Activated CD8-positive, alpha-beta memory T cell treated with anti-CD3 and anti-CD28 coated beads, Interleukin-2, amount 10 ng/mL, durations not matched to agents 7 days and 5 days (primary cell): ENCODE results near the gene LRFN3. TPM values are rescaled to one million over a fixed set of nuclear protein-coding genes. Genes with fewer than 3 reads are reported as not detected.

Experiments used
- ATAC-seq: fragments of 150-1000 bp; cut with Tn5 transposase; one replicate; pipeline ENCODE4 v1.10.0; 2021; ENCODE audit warnings: moderate library complexity
- CTCF ChIA-PET: fragments of 350-600 bp; sonication (Branson Sonifier 250); formaldehyde crosslinking; loops from one replicate; lab custom pipeline; 2021; ENCODE audit warnings: antibody characterized with exemption; lab: Charles Lee
- DNase-seq: peaks from one replicate; pipeline ENCODE4 v3.0.0-alpha.2; 2020
- H3K27ac Mint-ChIP-seq: one replicate; pipeline ENCODE4 v1.8.0; 2021; ENCODE audit warnings: mild to moderate bottlenecking, mixed read lengths
- H3K27me3 Mint-ChIP-seq: one replicate; pipeline ENCODE4 v1.8.0; 2021; ENCODE audit warnings: mixed read lengths
- H3K36me3 Mint-ChIP-seq: one replicate; pipeline ENCODE4 v1.8.0; 2021; ENCODE audit warnings: mild to moderate bottlenecking, mixed read lengths
- H3K4me1 Mint-ChIP-seq: one replicate; pipeline ENCODE4 v1.8.0; 2021; ENCODE audit warnings: mixed read lengths
- H3K4me3 Mint-ChIP-seq: one replicate; pipeline ENCODE4 v1.8.0; 2021; ENCODE audit warnings: mild to moderate bottlenecking, moderate library complexity, mixed read lengths
- H3K9me3 Mint-ChIP-seq: one replicate; pipeline ENCODE4 v1.8.0; 2022; ENCODE audit warnings: low read depth, mixed read lengths
- total RNA-seq, 2 experiments: library from RNA; stranded (reverse); gene quantifications; one replicate each; pipeline ENCODE4 v1.2.3, GENCODE V29; 2021

Gene LRFN3
- total RNA-seq, 2 experiments from 2014 or later, result 11.9 TPM

- no peak for ATAC-seq
- no peak for DNase-seq
- Mint-ChIP-seq H3K27ac (no peak overlapping the region), H3K36me3 (no peaks in the 10 kb centered on the region), H3K4me1 (peaks cover 30% of the 10 kb centered on the region), H3K4me3 (peak overlapping the region; percentile 68), H3K9me3 (no peaks in the 10 kb centered on the region), H3K27me3 (no peaks in the 10 kb centered on the region)
- CTCF ChIA-PET, result interaction anchor here (0.5 kb wide), 1 partner anchor 72 kb away, joined by 3 read pairs; no protein-coding TSS in a partner anchor
Measured at GRCh38 chr19:35936738-35937268, 629 bp downstream of the LRFN3 start.

- DNase-seq (no peak), ATAC-seq (no peak)
- CTCF ChIA-PET, result interaction anchor here (0.5 to 1.8 kb wide), 4 partner anchors 21 to 197 kb away, joined by 3 to 6 read pairs (median 3); no protein-coding TSS in a partner anchor
- no peak overlapping the region for H3K27ac Mint-ChIP-seq
- H3K27me3 Mint-ChIP-seq, result no peaks in the 10 kb centered on the region
- no peaks in the 10 kb centered on the region for H3K36me3 Mint-ChIP-seq
- H3K4me3 Mint-ChIP-seq, result peak overlapping the region; percentile 68
- peaks cover 26% of the 10 kb centered on the region for H3K4me1 Mint-ChIP-seq
- H3K9me3 Mint-ChIP-seq, result no peaks in the 10 kb centered on the region
Measured at GRCh38 chr19:35937345-35938281, 1.4 kb downstream of the LRFN3 start.

- DNase-seq, result no peak
- Mint-ChIP-seq H3K9me3 (no peaks in the 10 kb centered on the region), H3K36me3 (no peaks in the 10 kb centered on the region), H3K4me1 (peaks cover 26% of the 10 kb centered on the region), H3K27me3 (no peaks in the 10 kb centered on the region), H3K4me3 (peak overlapping the region; percentile 68), H3K27ac (no peak overlapping the region)
- no peak for ATAC-seq
- CTCF ChIA-PET, result interaction anchor here (1.0 to 1.8 kb wide), 3 partner anchors 20 to 198 kb away, joined by 3 to 6 read pairs (median 3); no protein-coding TSS in a partner anchor
Measured at GRCh38 chr19:35938282-35939224, 2.4 kb downstream of the LRFN3 start.

- H3K36me3 Mint-ChIP-seq, result no peaks in the 10 kb centered on the region
- H3K9me3 Mint-ChIP-seq, result no peaks in the 10 kb centered on the region
- no peak for ATAC-seq
- DNase-seq, result no peak
- peaks cover 26% of the 10 kb centered on the region for H3K4me1 Mint-ChIP-seq
- CTCF ChIA-PET, result interaction anchor here (1.3 to 1.8 kb wide), 2 partner anchors 19 to 199 kb away, joined by 3 to 6 read pairs; no protein-coding TSS in a partner anchor
- no peaks in the 10 kb centered on the region for H3K27me3 Mint-ChIP-seq
- no peak overlapping the region for H3K4me3 Mint-ChIP-seq
- H3K27ac Mint-ChIP-seq, result no peak overlapping the region
Measured at GRCh38 chr19:35939307-35940077, 3.3 kb downstream of the LRFN3 start.

GRCh38 chr19:35940078-35940775 lies 4.1 kb downstream of the LRFN3 start:
- Mint-ChIP-seq H3K9me3 (no peaks in the 10 kb centered on the region), H3K27ac (no peak overlapping the region), H3K27me3 (no peaks in the 10 kb centered on the region), H3K4me3 (no peak overlapping the region), H3K36me3 (no peaks in the 10 kb centered on the region), H3K4me1 (peaks cover 26% of the 10 kb centered on the region)
- DNase-seq (no peak), ATAC-seq (no peak)
- CTCF ChIA-PET, result no interaction called here

GRCh38 chr19:35940839-35941238 lies 4.7 kb downstream of the LRFN3 start:
- Mint-ChIP-seq H3K9me3 (no peaks in the 10 kb centered on the region), H3K27ac (no peak overlapping the region)

GRCh38 chr19:35942235-35942634 lies 6.1 kb downstream of the LRFN3 start:
- DNase-seq (no peak), ATAC-seq (no peak)
- no peaks in the 10 kb centered on the region for H3K9me3 Mint-ChIP-seq
- no peak overlapping the region for H3K4me3 Mint-ChIP-seq
- H3K27ac Mint-ChIP-seq, result no peak overlapping the region
- no peaks in the 10 kb centered on the region for H3K27me3 Mint-ChIP-seq
- CTCF ChIA-PET, result no interaction called here
- no peaks in the 10 kb centered on the region for H3K36me3 Mint-ChIP-seq
- peaks cover 19% of the 10 kb centered on the region for H3K4me1 Mint-ChIP-seq

More at GRCh38 chr19:35940839-35941238, 4.7 kb downstream of the LRFN3 start:
- H3K4me1 Mint-ChIP-seq, result peaks cover 25% of the 10 kb centered on the region
- DNase-seq (no peak), ATAC-seq (no peak)
- H3K4me3 Mint-ChIP-seq, result no peak overlapping the region
- no peaks in the 10 kb centered on the region for H3K36me3 Mint-ChIP-seq
- no peaks in the 10 kb centered on the region for H3K27me3 Mint-ChIP-seq
- CTCF ChIA-PET, result no interaction called here

- CTCF ChIA-PET, result interaction anchor here (1.0 kb wide), 1 partner anchor 15 kb away, joined by 3 read pairs; no protein-coding TSS in a partner anchor
- no peak overlapping the region for H3K4me3 Mint-ChIP-seq
- H3K27ac Mint-ChIP-seq, result peak overlapping the region; percentile 1
- no peaks in the 10 kb centered on the region for H3K36me3 Mint-ChIP-seq
- no peaks in the 10 kb centered on the region for H3K9me3 Mint-ChIP-seq
- ATAC-seq (no peak), DNase-seq (no peak)
- H3K4me1 Mint-ChIP-seq, result peaks cover 9% of the 10 kb centered on the region
- peaks cover 2% of the 10 kb centered on the region for H3K27me3 Mint-ChIP-seq
Measured at GRCh38 chr19:35943321-35944301, 7.4 kb downstream of the LRFN3 start.

- no peaks in the 10 kb centered on the region for H3K36me3 Mint-ChIP-seq
- peaks cover 6% of the 10 kb centered on the region for H3K4me1 Mint-ChIP-seq
- no peaks in the 10 kb centered on the region for H3K9me3 Mint-ChIP-seq
- CTCF ChIA-PET, result interaction anchor here (1.0 kb wide), 2 partner anchors 9 to 14 kb away, joined by 3 read pairs; no protein-coding TSS in a partner anchor
- no peak overlapping the region for H3K4me3 Mint-ChIP-seq
- no peak for ATAC-seq
- H3K27me3 Mint-ChIP-seq, result peaks cover 2% of the 10 kb centered on the region
- no peak overlapping the region for H3K27ac Mint-ChIP-seq
- DNase-seq, result no peak
Measured at GRCh38 chr19:35944556-35944955, 8.4 kb downstream of the LRFN3 start.

GRCh38 chr19:35945121-35945790 lies 9.1 kb downstream of the LRFN3 start:
- DNase-seq (no peak), ATAC-seq (no peak)
- CTCF ChIA-PET, result interaction anchor here (0.8 to 1.0 kb wide), 2 partner anchors 8 to 61 kb away, joined by 3 read pairs; no protein-coding TSS in a partner anchor
- Mint-ChIP-seq H3K27me3 (peaks cover 2% of the 10 kb centered on the region), H3K27ac (no peak overlapping the region), H3K4me3 (no peak overlapping the region), H3K4me1 (peaks cover 6% of the 10 kb centered on the region), H3K36me3 (no peaks in the 10 kb centered on the region), H3K9me3 (no peaks in the 10 kb centered on the region)
